H1 (cell line): Measurements from ENCODE around the gene TNPO3.

Experiments
- ATF2 ChIP-seq: IDR thresholded peaks from 2 replicates; pipeline ENCODE4 v1.6.1; 2012; ENCODE audit warnings: low read length, inconsistent platforms
- CTCF ChIP-seq, 3 experiments: IDR thresholded peaks; 1 replicate in 2 of 3; 2 replicates in 1 of 3; pipeline versions ENCODE4 v1.5.1 to v1.6.1; 2011; ENCODE audit warnings: low read length in 3 of 3, mild to moderate bottlenecking in 3 of 3, inconsistent platforms in 2 of 3, low read depth in 1 of 3, moderate library complexity in 1 of 3; ENCODE audit not compliant: insufficient read depth in 1 of 3; ENCODE audit errors: control extremely low read depth in 1 of 3
- EZH2 ChIP-seq: fragments of 200-600 bp; sonication (generic); IDR thresholded peaks from 2 replicates; pipeline ENCODE4 v1.7.1; 2012; ENCODE audit warnings: low read depth, mild to moderate bottlenecking, moderate library complexity, low read length, inconsistent platforms; ENCODE audit not compliant: severe bottlenecking
- SP1 ChIP-seq: IDR thresholded peaks from 2 replicates; pipeline ENCODE4 v1.6.1; 2011; ENCODE audit warnings: low read depth, low read length

- TF ChIP-seq SP1 (no peak), ATF2 (no peak), EZH2 (no peak), CTCF (IDR thresholded peaks at IDR 0.05; ENCODE audit: control extremely low read depth in 1 of 3, insufficient read depth in 1 of 3, low read depth in 1 of 3, low read length in 3 of 3) (no peak)
Observed at GRCh38 chr7:128928882-128929788, 125.8 kb downstream of the TNPO3 start.
